ENCODE measurements around the gene CADPS2.

Gene CADPS2

DNA sequence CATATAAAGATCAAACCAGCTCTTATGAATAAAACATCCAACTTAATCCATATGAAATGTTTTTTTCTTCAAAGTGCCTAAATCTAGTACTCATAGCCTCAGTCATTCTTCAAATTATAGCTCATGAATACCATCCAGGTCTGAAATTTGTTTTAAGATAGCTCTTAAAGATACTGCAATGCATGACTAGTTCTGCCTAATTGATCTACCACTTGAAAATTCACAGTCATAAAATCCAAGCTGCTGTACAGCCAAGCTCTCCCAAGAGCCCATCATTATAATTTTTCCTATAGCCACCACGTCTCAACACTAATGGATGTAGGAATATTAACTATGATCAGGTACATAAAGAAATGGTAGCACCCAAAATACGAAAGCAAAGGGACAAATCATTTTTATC lies 95.7 kb downstream of the CADPS2 start:
- H4K20me1 ChIP-seq (ENCODE audit: insufficient read depth, low read length) = no peaks in the 10 kb centered on the region
- H3K4me3 ChIP-seq (ENCODE audit: low read depth, low read length, poor library complexity, severe bottlenecking) = no peak overlapping the region
- H3K79me2 ChIP-seq (ENCODE audit: insufficient read depth, low read length) = no peaks in the 10 kb centered on the region
- H2AFZ ChIP-seq (ENCODE audit: low read length) = no peak overlapping the region
- H3K36me3 ChIP-seq (ENCODE audit: insufficient read depth, low read length) = no peaks in the 10 kb centered on the region
- H3K27me3 ChIP-seq (ENCODE audit: insufficient read depth, low read length) = no peaks in the 10 kb centered on the region
- TF ChIP-seq, protein P1, sequence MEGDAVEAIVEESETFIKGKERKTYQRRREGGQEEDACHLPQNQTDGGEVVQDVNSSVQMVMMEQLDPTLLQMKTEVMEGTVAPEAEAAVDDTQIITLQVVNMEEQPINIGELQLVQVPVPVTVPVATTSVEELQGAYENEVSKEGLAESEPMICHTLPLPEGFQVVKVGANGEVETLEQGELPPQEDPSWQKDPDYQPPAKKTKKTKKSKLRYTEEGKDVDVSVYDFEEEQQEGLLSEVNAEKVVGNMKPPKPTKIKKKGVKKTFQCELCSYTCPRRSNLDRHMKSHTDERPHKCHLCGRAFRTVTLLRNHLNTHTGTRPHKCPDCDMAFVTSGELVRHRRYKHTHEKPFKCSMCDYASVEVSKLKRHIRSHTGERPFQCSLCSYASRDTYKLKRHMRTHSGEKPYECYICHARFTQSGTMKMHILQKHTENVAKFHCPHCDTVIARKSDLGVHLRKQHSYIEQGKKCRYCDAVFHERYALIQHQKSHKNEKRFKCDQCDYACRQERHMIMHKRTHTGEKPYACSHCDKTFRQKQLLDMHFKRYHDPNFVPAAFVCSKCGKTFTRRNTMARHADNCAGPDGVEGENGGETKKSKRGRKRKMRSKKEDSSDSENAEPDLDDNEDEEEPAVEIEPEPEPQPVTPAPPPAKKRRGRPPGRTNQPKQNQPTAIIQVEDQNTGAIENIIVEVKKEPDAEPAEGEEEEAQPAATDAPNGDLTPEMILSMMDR (IDR thresholded peaks at IDR 0.05; ENCODE audit: low read length) = no peak
- no peak for TF ChIP-seq EZH2 (IDR thresholded peaks at IDR 0.05; ENCODE audit: borderline replicate concordance, low read length)
- H3K9me2 ChIP-seq (ENCODE audit: low read depth, low read length) = no peaks in the 10 kb centered on the region
- H3K4me1 ChIP-seq (ENCODE audit: insufficient read depth, low read length, severe bottlenecking) = no peaks in the 10 kb centered on the region
- no peaks in the 10 kb centered on the region for H3F3A ChIP-seq (ENCODE audit: insufficient read depth, low read length)
- no peak overlapping the region for H3K27ac ChIP-seq (ENCODE audit: low read depth, low read length, poor library complexity, severe bottlenecking)
- H3K9me3 ChIP-seq (ENCODE audit: low read length) = no peaks in the 10 kb centered on the region
- H3K4me2 ChIP-seq (ENCODE audit: low read length) = no peak overlapping the region
- H3K9ac ChIP-seq (ENCODE audit: low read length) = no peak overlapping the region

DNA sequence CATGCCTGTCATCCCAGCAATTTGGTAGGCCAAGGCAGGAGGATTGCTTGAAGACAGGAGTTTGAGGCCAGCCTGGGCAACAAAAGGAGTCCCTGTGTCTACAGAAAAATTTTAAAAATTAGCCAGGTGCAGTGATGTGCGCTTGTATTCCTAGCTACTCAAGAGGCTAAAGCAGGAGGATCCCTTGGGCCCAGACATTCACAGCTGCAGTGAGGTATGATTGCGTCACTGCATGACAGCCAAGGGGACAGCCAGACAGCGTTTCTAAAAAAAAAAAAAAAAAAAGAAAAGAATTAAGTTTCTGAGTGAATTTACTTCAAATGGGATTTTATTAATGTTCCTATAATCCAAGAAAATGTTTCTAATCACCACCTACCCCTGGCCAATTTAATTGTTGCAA lies 96.1 kb downstream of the CADPS2 start:
- no peaks in the 10 kb centered on the region for H3K9me2 ChIP-seq (ENCODE audit: low read depth, low read length)
- H4K20me1 ChIP-seq (ENCODE audit: insufficient read depth, low read length) = no peaks in the 10 kb centered on the region
- TF ChIP-seq, protein P1 (IDR thresholded peaks at IDR 0.05; ENCODE audit: low read length) = no peak
- no peak for TF ChIP-seq EZH2 (IDR thresholded peaks at IDR 0.05; ENCODE audit: borderline replicate concordance, low read length)
- H3K9me3 ChIP-seq (ENCODE audit: low read length) = no peaks in the 10 kb centered on the region
- no peaks in the 10 kb centered on the region for H3F3A ChIP-seq (ENCODE audit: insufficient read depth, low read length)
- no peak overlapping the region for H3K4me2 ChIP-seq (ENCODE audit: low read length)
- no peak overlapping the region for H2AFZ ChIP-seq (ENCODE audit: low read length)
- H3K36me3 ChIP-seq (ENCODE audit: insufficient read depth, low read length) = no peaks in the 10 kb centered on the region
- H3K79me2 ChIP-seq (ENCODE audit: insufficient read depth, low read length) = no peaks in the 10 kb centered on the region
- H3K27me3 ChIP-seq (ENCODE audit: insufficient read depth, low read length) = no peaks in the 10 kb centered on the region
- H3K27ac ChIP-seq (ENCODE audit: low read depth, low read length, poor library complexity, severe bottlenecking) = no peak overlapping the region
- H3K4me3 ChIP-seq (ENCODE audit: low read depth, low read length, poor library complexity, severe bottlenecking) = no peak overlapping the region
- H3K4me1 ChIP-seq (ENCODE audit: insufficient read depth, low read length, severe bottlenecking) = no peaks in the 10 kb centered on the region
- H3K9ac ChIP-seq (ENCODE audit: low read length) = no peak overlapping the region

DNA sequence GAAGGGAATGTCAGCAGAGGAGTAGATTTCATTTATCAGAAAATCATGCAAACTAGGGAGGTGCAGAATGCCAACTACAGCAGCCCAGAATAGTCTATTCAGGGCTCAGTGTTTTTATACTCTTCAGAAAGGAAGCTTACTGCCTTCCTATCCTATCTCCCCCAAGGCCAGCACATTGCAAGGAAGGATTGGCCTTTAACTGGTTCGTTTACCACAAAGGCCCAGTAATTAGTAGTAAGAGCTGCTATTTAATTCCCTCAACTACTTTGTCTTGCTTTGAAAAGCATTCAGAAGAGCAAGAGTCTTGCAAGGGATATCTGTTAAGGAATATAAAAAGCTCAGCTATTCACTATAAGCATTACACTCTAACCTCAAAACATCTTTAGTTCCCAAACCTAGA lies 97.1 kb downstream of the CADPS2 start:
- Histone ChIP-seq H3F3A (ENCODE audit: insufficient read depth, low read length) (no peaks in the 10 kb centered on the region), H3K4me3 (ENCODE audit: low read depth, low read length, poor library complexity, severe bottlenecking) (no peak overlapping the region), H2AFZ (ENCODE audit: low read length) (no peak overlapping the region), H3K27me3 (ENCODE audit: insufficient read depth, low read length) (no peaks in the 10 kb centered on the region), H3K27ac (ENCODE audit: low read depth, low read length, poor library complexity, severe bottlenecking) (no peak overlapping the region), H3K9me2 (ENCODE audit: low read depth, low read length) (no peaks in the 10 kb centered on the region), H4K20me1 (ENCODE audit: insufficient read depth, low read length) (no peaks in the 10 kb centered on the region), H3K36me3 (ENCODE audit: insufficient read depth, low read length) (no peaks in the 10 kb centered on the region), H3K9me3 (ENCODE audit: low read length) (no peaks in the 10 kb centered on the region), H3K9ac (ENCODE audit: low read length) (no peak overlapping the region), H3K4me1 (ENCODE audit: insufficient read depth, low read length, severe bottlenecking) (no peaks in the 10 kb centered on the region), H3K4me2 (ENCODE audit: low read length) (no peak overlapping the region), H3K79me2 (ENCODE audit: insufficient read depth, low read length) (no peaks in the 10 kb centered on the region)
- no peak for TF ChIP-seq EZH2 (IDR thresholded peaks at IDR 0.05; ENCODE audit: borderline replicate concordance, low read length)
- TF ChIP-seq, protein P1 (IDR thresholded peaks at IDR 0.05; ENCODE audit: low read length) = no peak
